SK-N-SH treated with all-trans-retinoic acid at 6 μM for 48 hours (cell line): ENCODE measurements around the gene LAMA1.

Experiments used
- ZFP3 ChIP-seq: fragments of 250-450 bp; sonication (Bioruptor Pico); IDR thresholded peaks from 2 replicates; pipeline ENCODE4 v1.5.0; 2020; ENCODE audit warnings: mild to moderate bottlenecking, moderate library complexity
- ZNF70 ChIP-seq: fragments of 450-650 bp; formaldehyde crosslinking; IDR thresholded peaks from 2 replicates; pipeline ENCODE4 v1.5.0; 2020; ENCODE audit warnings: mild to moderate bottlenecking, moderate library complexity

DNA sequence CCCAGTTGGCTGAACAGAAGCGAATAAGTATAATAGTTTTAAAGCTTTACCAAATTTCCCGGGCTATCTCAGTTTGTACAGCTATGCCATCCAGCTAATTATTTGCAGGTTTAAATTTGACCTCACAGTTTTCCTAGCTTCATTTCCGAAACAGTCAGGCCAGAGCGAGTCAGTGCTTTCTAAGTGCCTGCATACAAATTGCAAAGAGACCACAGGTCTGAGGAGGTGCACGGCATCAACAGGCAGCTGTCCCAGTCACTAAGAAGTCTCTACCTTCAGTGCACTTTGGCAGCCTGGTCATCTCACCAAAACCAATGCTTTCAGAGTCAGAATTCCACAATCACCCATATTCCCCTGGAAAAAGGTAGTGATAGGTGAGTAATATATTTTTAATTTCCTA, 51.9 kb downstream of the LAMA1 start:
- no peak for TF ChIP-seq ZNF70 (CRISPR knock-in tag)
- no peak for TF ChIP-seq ZFP3 (CRISPR knock-in tag)
